ENCODE data around the gene HOXC13.

HOXC13 gene

GRCh38 chr12:53976823-53977595 lies 38.4 kb downstream of the HOXC13 start:
- Histone ChIP-seq H2BK12ac (ENCODE audit: low read length) (no peak overlapping the region), H3K9me3 (ENCODE audit: insufficient read depth, low read depth, low read length) (peaks cover 22% of the 10 kb centered on the region), H3K4ac (ENCODE audit: low read depth, low read length) (no peak overlapping the region), H3K36me3 (ENCODE audit: control insufficient read depth in 1 of 2, insufficient read depth in 2 of 2, low read length in 2 of 2) (no peaks in the 10 kb centered on the region), H3K23ac (ENCODE audit: low read length) (no peak overlapping the region), H3K4me3 (ENCODE audit: low read depth, low read length) (no peak overlapping the region), H3K27ac (ENCODE audit: low read depth, low read length) (no peak overlapping the region), H3K79me2 (ENCODE audit: control insufficient read depth, insufficient read depth, low read length, poor library complexity) (no peaks in the 10 kb centered on the region), H2AK5ac (ENCODE audit: low read length) (no peak overlapping the region), H4K12ac (ENCODE audit: low read depth, low read length) (no peak overlapping the region), H3K79me1 (ENCODE audit: low read length) (no peaks in the 10 kb centered on the region), H3K4me2 (ENCODE audit: low read length) (no peak overlapping the region), H3K4me1 (ENCODE audit: control insufficient read depth in 1 of 2, insufficient read depth in 2 of 2, low read length in 2 of 2) (peaks cover 2 to 5% of the 10 kb centered on the region in 2 experiments), H4K91ac (ENCODE audit: low read depth, low read length) (no peak overlapping the region), H2BK120ac (ENCODE audit: insufficient read depth, low read length, poor library complexity) (no peak overlapping the region), H2BK5ac (ENCODE audit: low read depth, low read length, poor library complexity) (no peak overlapping the region), H3K27me3 (ENCODE audit: insufficient read depth, low read length) (peaks cover 89% of the 10 kb centered on the region), H4K8ac (ENCODE audit: low read depth, low read length) (no peak overlapping the region), H2AFZ (ENCODE audit: insufficient read depth, low read length, poor library complexity) (no peak overlapping the region), H3K9ac (ENCODE audit: low read length) (no peak overlapping the region), H3K14ac (ENCODE audit: low read length) (no peak overlapping the region), H3K18ac (ENCODE audit: low read length) (no peak overlapping the region)
- WGBS (ENCODE audit: extremely low coverage, insufficient coverage, insufficient read length) = no CpG with 5 or more reads among the region's 9 CpGs
- no peak for DNase-seq

- Histone ChIP-seq H2AK5ac (ENCODE audit: low read length) (no peak overlapping the region), H3K4me1 (ENCODE audit: control insufficient read depth in 1 of 2, insufficient read depth in 2 of 2, low read length in 2 of 2) (peaks cover 2 to 5% of the 10 kb centered on the region in 2 experiments), H2BK12ac (ENCODE audit: low read length) (no peak overlapping the region), H3K79me2 (ENCODE audit: control insufficient read depth, insufficient read depth, low read length, poor library complexity) (no peaks in the 10 kb centered on the region), H3K9me3 (ENCODE audit: insufficient read depth, low read depth, low read length) (peaks cover 25% of the 10 kb centered on the region), H2BK5ac (ENCODE audit: low read depth, low read length, poor library complexity) (no peak overlapping the region), H2BK120ac (ENCODE audit: insufficient read depth, low read length, poor library complexity) (no peak overlapping the region), H4K12ac (ENCODE audit: low read depth, low read length) (no peak overlapping the region), H4K91ac (ENCODE audit: low read depth, low read length) (no peak overlapping the region), H4K8ac (ENCODE audit: low read depth, low read length) (no peak overlapping the region), H3K27me3 (ENCODE audit: insufficient read depth, low read length) (peaks cover 89% of the 10 kb centered on the region), H3K14ac (ENCODE audit: low read length) (no peak overlapping the region), H3K79me1 (ENCODE audit: low read length) (no peaks in the 10 kb centered on the region), H3K18ac (ENCODE audit: low read length) (no peak overlapping the region), H3K4me2 (ENCODE audit: low read length) (no peak overlapping the region), H2AFZ (ENCODE audit: insufficient read depth, low read length, poor library complexity) (no peak overlapping the region), H3K36me3 (ENCODE audit: control insufficient read depth in 1 of 2, insufficient read depth in 2 of 2, low read length in 2 of 2) (no peaks in the 10 kb centered on the region), H3K4ac (ENCODE audit: low read depth, low read length) (no peak overlapping the region), H3K9ac (ENCODE audit: low read length) (no peak overlapping the region), H3K4me3 (ENCODE audit: low read depth, low read length) (no peak overlapping the region), H3K27ac (ENCODE audit: low read depth, low read length) (no peak overlapping the region), H3K23ac (ENCODE audit: low read length) (no peak overlapping the region)
- WGBS (ENCODE audit: extremely low coverage, insufficient coverage, insufficient read length) = no CpG with 5 or more reads among the region's 11 CpGs
- DNase-seq = no peak
Measured at GRCh38 chr12:53977596-53978445, 39.2 kb downstream of the HOXC13 start.

- no peak overlapping the region for H2BK120ac ChIP-seq (ENCODE audit: insufficient read depth, low read length, poor library complexity)
- no peak overlapping the region for H3K4ac ChIP-seq (ENCODE audit: low read depth, low read length)
- H3K79me1 ChIP-seq (ENCODE audit: low read length) = no peaks in the 10 kb centered on the region
- peaks cover 2 to 5% of the 10 kb centered on the region in 2 experiments for H3K4me1 ChIP-seq (ENCODE audit: control insufficient read depth in 1 of 2, insufficient read depth in 2 of 2, low read length in 2 of 2)
- H2BK5ac ChIP-seq (ENCODE audit: low read depth, low read length, poor library complexity) = no peak overlapping the region
- H3K27me3 ChIP-seq (ENCODE audit: insufficient read depth, low read length) = peaks cover 89% of the 10 kb centered on the region
- no peaks in the 10 kb centered on the region for H3K79me2 ChIP-seq (ENCODE audit: control insufficient read depth, insufficient read depth, low read length, poor library complexity)
- no peak for DNase-seq
- H3K27ac ChIP-seq (ENCODE audit: low read depth, low read length) = no peak overlapping the region
- WGBS (ENCODE audit: extremely low coverage, insufficient coverage, insufficient read length) = no CpG with 5 or more reads among the region's 15 CpGs
- H3K9me3 ChIP-seq (ENCODE audit: insufficient read depth, low read depth, low read length) = peaks cover 24% of the 10 kb centered on the region
- H3K9ac ChIP-seq (ENCODE audit: low read length) = no peak overlapping the region
- no peak overlapping the region for H4K8ac ChIP-seq (ENCODE audit: low read depth, low read length)
- H3K18ac ChIP-seq (ENCODE audit: low read length) = no peak overlapping the region
- no peaks in the 10 kb centered on the region for H3K36me3 ChIP-seq (ENCODE audit: control insufficient read depth in 1 of 2, insufficient read depth in 2 of 2, low read length in 2 of 2)
- no peak overlapping the region for H3K4me3 ChIP-seq (ENCODE audit: low read depth, low read length)
- H2AK5ac ChIP-seq (ENCODE audit: low read length) = no peak overlapping the region
- H3K23ac ChIP-seq (ENCODE audit: low read length) = no peak overlapping the region
- no peak overlapping the region for H3K4me2 ChIP-seq (ENCODE audit: low read length)
- H2AFZ ChIP-seq (ENCODE audit: insufficient read depth, low read length, poor library complexity) = no peak overlapping the region
- no peak overlapping the region for H4K91ac ChIP-seq (ENCODE audit: low read depth, low read length)
- no peak overlapping the region for H4K12ac ChIP-seq (ENCODE audit: low read depth, low read length)
- H3K14ac ChIP-seq (ENCODE audit: low read length) = no peak overlapping the region
- H2BK12ac ChIP-seq (ENCODE audit: low read length) = no peak overlapping the region
Measured at GRCh38 chr12:53978477-53979356, 40.1 kb downstream of the HOXC13 start.

- Histone ChIP-seq H3K4me1 (ENCODE audit: control insufficient read depth in 1 of 2, insufficient read depth in 2 of 2, low read length in 2 of 2) (peaks cover 0 to 4% of the 10 kb centered on the region in 2 experiments), H3K79me2 (ENCODE audit: control insufficient read depth, insufficient read depth, low read length, poor library complexity) (no peaks in the 10 kb centered on the region), H4K91ac (ENCODE audit: low read depth, low read length) (no peak overlapping the region), H3K27ac (ENCODE audit: low read depth, low read length) (no peak overlapping the region), H2BK12ac (ENCODE audit: low read length) (no peak overlapping the region), H3K79me1 (ENCODE audit: low read length) (no peaks in the 10 kb centered on the region), H2AFZ (ENCODE audit: insufficient read depth, low read length, poor library complexity) (no peak overlapping the region), H4K8ac (ENCODE audit: low read depth, low read length) (no peak overlapping the region), H3K14ac (ENCODE audit: low read length) (no peak overlapping the region), H3K4ac (ENCODE audit: low read depth, low read length) (no peak overlapping the region), H2BK120ac (ENCODE audit: insufficient read depth, low read length, poor library complexity) (no peak overlapping the region), H3K18ac (ENCODE audit: low read length) (no peak overlapping the region), H3K4me3 (ENCODE audit: low read depth, low read length) (no peak overlapping the region), H4K12ac (ENCODE audit: low read depth, low read length) (no peak overlapping the region), H2AK5ac (ENCODE audit: low read length) (no peak overlapping the region), H2BK5ac (ENCODE audit: low read depth, low read length, poor library complexity) (no peak overlapping the region), H3K9me3 (ENCODE audit: insufficient read depth, low read depth, low read length) (peaks cover 32% of the 10 kb centered on the region), H3K23ac (ENCODE audit: low read length) (no peak overlapping the region), H3K36me3 (ENCODE audit: control insufficient read depth in 1 of 2, insufficient read depth in 2 of 2, low read length in 2 of 2) (no peaks in the 10 kb centered on the region), H3K9ac (ENCODE audit: low read length) (no peak overlapping the region), H3K27me3 (ENCODE audit: insufficient read depth, low read length) (peaks cover 90% of the 10 kb centered on the region), H3K4me2 (ENCODE audit: low read length) (no peak overlapping the region)
- DNase-seq = no peak
- no CpG with 5 or more reads among the region's 7 CpGs for WGBS (ENCODE audit: extremely low coverage, insufficient coverage, insufficient read length)
Measured at GRCh38 chr12:53980104-53980801, 41.6 kb downstream of the HOXC13 start.
